Neuronal stem cell (in vitro differentiated cells): ENCODE measurements around the gene UBA52. TPM values are rescaled to one million over a fixed set of nuclear protein-coding genes. Genes with fewer than 3 reads are reported as not detected.
A peak's percentile ranks its signal among the peaks of the same experiment; 100 is the strongest.
"Not testable (repeated sequence)": the region's sequence is repeated elsewhere in the genome, so short reads cannot be mapped to it uniquely, and the experiment has no call there.

ENCODE experiments used
- DNase-seq: peaks from one replicate; pipeline ENCODE4 v3.0.0-alpha.2; 2013; ENCODE audit warnings: low spot score
- H2AFZ ChIP-seq: one replicate; pipeline ENCODE4 v1.6.1; 2013; ENCODE audit warnings: mild to moderate bottlenecking, low read length, inconsistent platforms
- H2AK5ac ChIP-seq: 2 replicates; pipeline ENCODE4 v1.6.1; 2013; ENCODE audit warnings: low read depth, mild to moderate bottlenecking, inconsistent platforms, low read length, moderate library complexity, mixed read lengths
- H2BK120ac ChIP-seq: 2 replicates; pipeline ENCODE4 v1.6.1; 2013; ENCODE audit warnings: low read depth, mild to moderate bottlenecking, inconsistent platforms, low read length, moderate library complexity, mixed read lengths
- H2BK12ac ChIP-seq: one replicate; pipeline ENCODE4 v1.6.1; 2013; ENCODE audit warnings: low read length, inconsistent platforms
- H2BK15ac ChIP-seq: 2 replicates; pipeline ENCODE4 v1.6.1; 2013; ENCODE audit warnings: mild to moderate bottlenecking, low read length, inconsistent platforms, mixed read lengths
- H2BK5ac ChIP-seq: one replicate; pipeline ENCODE4 v1.6.1; 2013; ENCODE audit warnings: inconsistent platforms, mild to moderate bottlenecking, low read length, moderate library complexity
- H3K14ac ChIP-seq: one replicate; pipeline ENCODE4 v1.6.1; 2013; ENCODE audit warnings: low read length, inconsistent platforms
- H3K18ac ChIP-seq: 2 replicates; pipeline ENCODE4 v1.6.1; 2013; ENCODE audit warnings: low read length, inconsistent platforms
- H3K23ac ChIP-seq: 2 replicates; pipeline ENCODE4 v1.6.1; 2013; ENCODE audit warnings: low read depth, mild to moderate bottlenecking, mixed read lengths, low read length, inconsistent platforms; ENCODE audit not compliant: poor library complexity
- H3K27ac ChIP-seq: replicated peaks from 3 replicates; pipeline ENCODE4 v1.5.1; 2013; ENCODE audit warnings: low read length, inconsistent platforms
- H3K27me3 ChIP-seq, 3 experiments: 2 replicates each; pipeline ENCODE4 v1.6.1; 2013; ENCODE audit warnings: low read length in 3 of 3, mild to moderate bottlenecking in 2 of 3, inconsistent platforms in 1 of 3, low read depth in 1 of 3, mixed read lengths in 1 of 3, moderate library complexity in 1 of 3; ENCODE audit not compliant: control insufficient read depth in 3 of 3, insufficient read depth in 3 of 3
- H3K36me3 ChIP-seq, 2 donors: replicated peaks in 1 of 2; 2 replicates each; pipeline ENCODE4 v1.6.1; 2013; ENCODE audit warnings: low read length in 2 of 2; ENCODE audit not compliant: control insufficient read depth in 2 of 2, insufficient read depth in 2 of 2
- H3K4ac ChIP-seq: 2 replicates; pipeline ENCODE4 v1.6.1; 2013; ENCODE audit warnings: inconsistent platforms, mild to moderate bottlenecking, low read length, moderate library complexity
- H3K4me1 ChIP-seq, 2 donors: 1 replicate in 1 of 2; 2 replicates in 1 of 2; pipeline ENCODE4 v1.6.1; 2013; ENCODE audit warnings: low read length in 2 of 2, low read depth in 1 of 2; ENCODE audit not compliant: control insufficient read depth in 2 of 2, insufficient read depth in 1 of 2
- H3K4me2 ChIP-seq: one replicate; pipeline ENCODE4 v1.6.1; 2013; ENCODE audit warnings: mild to moderate bottlenecking, low read length, inconsistent platforms; ENCODE audit not compliant: insufficient read depth, poor library complexity, severe bottlenecking
- H3K4me3 ChIP-seq, 2 donors: 2 replicates each; pipeline ENCODE4 v1.5.1; 2013; ENCODE audit warnings: low read length in 2 of 2, mild to moderate bottlenecking in 2 of 2, inconsistent platforms in 1 of 2, moderate library complexity in 1 of 2
- H3K79me1 ChIP-seq: one replicate; pipeline ENCODE4 v1.6.1; 2013; ENCODE audit warnings: low read depth, mild to moderate bottlenecking, inconsistent platforms, low read length, moderate library complexity
- H3K9ac ChIP-seq: one replicate; pipeline ENCODE4 v1.6.1; 2013; ENCODE audit warnings: mild to moderate bottlenecking, low read depth, low read length, inconsistent platforms; ENCODE audit not compliant: poor library complexity
- H3K9me3 ChIP-seq, 2 donors: replicated peaks in 1 of 2; 2 replicates each; pipeline versions ENCODE3 to v1.6.1; 2013; ENCODE audit warnings: low read length in 2 of 2, mild to moderate bottlenecking in 2 of 2, inconsistent platforms in 1 of 2, low read depth in 1 of 2, mixed read lengths in 1 of 2, moderate library complexity in 1 of 2; ENCODE audit not compliant: control insufficient read depth in 2 of 2, insufficient read depth in 1 of 2
- H4K8ac ChIP-seq: one replicate; pipeline ENCODE4 v1.6.1; 2013; ENCODE audit warnings: low read depth, mild to moderate bottlenecking, inconsistent platforms, low read length, moderate library complexity
- H4K91ac ChIP-seq: one replicate; pipeline ENCODE4 v1.6.1; 2013; ENCODE audit warnings: low read length, low read depth, mild to moderate bottlenecking, inconsistent platforms; ENCODE audit not compliant: poor library complexity
- WGBS, 2 donors: extraction: QIAGEN DNeasy Blood & Tissue Kit; methylation state at CpG; one replicate each; pipeline ENCODE4 v1.1.7; 2013; ENCODE audit warnings: missing lambda C conversion rate in 2 of 2, mixed read lengths in 1 of 2; ENCODE audit not compliant: insufficient read length in 2 of 2, insufficient replicate concordance in 1 of 2; ENCODE audit errors: extremely low coverage in 2 of 2; 5-methylcytosine and 5-hydroxymethylcytosine counted together
- polyA plus RNA-seq, 2 experiments: library from polyadenylated mRNA; stranded (reverse); fragments of 200-250 nt; gene quantifications; one replicate each; pipeline ENCODE4 v1.2.3, GENCODE V29; 2013

Gene UBA52
- 1,321 TPM for polyA plus RNA-seq (2013, experiment 1 of 2)
- polyA plus RNA-seq (2013, experiment 2 of 2) = 1,289 TPM

DNA sequence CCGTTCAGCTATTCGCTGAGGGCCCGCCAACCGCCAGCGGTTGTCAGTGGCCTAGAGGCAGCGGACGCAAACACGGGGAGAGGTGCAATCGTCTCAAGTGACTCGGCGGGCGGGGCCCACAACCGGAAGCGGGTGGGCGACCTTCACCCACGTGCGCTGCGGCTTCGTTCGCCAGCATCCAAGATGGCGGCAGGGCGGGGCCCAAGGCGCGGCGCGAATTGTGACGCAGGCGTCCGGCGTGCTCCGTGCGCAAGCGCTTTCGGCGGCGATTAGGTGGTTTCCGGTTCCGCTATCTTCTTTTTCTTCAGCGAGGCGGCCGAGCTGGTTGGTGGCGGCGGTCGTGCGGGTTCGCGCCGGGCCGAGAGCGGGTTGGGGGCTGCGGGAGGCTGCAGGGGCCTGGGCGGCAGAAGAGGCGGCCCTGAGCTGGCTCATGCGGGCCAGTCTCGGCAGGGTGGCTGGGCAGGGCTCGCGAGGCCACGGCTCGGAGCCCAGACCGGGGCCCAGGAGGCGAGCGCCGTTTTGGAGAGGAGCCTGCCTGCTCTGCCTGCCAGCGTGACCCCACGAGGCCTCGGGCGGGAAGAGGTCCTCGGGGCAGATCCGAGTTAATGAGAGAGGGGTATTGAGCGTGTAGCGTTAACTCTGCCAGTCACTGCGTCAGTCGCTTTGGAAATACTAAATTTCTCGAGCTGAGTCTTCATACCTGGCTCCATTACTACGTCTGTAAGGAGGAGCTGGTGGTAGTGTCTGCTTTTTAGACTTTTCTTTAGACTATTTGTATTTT is at the start of gene UBA52:
Gene UBA52, plus strand, starts transcription at position 294 of the 781 bp plus-strand sequence. CDS start 1,444 bp downstream, outside the sequence.
- no peak within 1 kb of the TSS for H2BK120ac ChIP-seq
- peaks cover 14% of the 10 kb centered on the region for H3K79me1 ChIP-seq
- H3K4me1 ChIP-seq = peaks cover 10 to 13% of the 10 kb centered on the region in 2 donors
- H3K9me3 ChIP-seq = no peaks in the 10 kb centered on the region
- H3K14ac ChIP-seq = peak within 1 kb of the TSS; percentile 97
- peak within 1 kb of the TSS; percentile 99 for H3K23ac ChIP-seq
- no peak within 1 kb of the TSS for H3K4ac ChIP-seq
- peak within 1 kb of the TSS; percentile 98 for H3K9ac ChIP-seq
- peak within 1 kb of the TSS; percentile 84 for H2AFZ ChIP-seq
- H2BK5ac ChIP-seq = peak within 1 kb of the TSS; percentile 66
- no peaks in the 10 kb centered on the region for H3K27me3 ChIP-seq
- no peak within 1 kb of the TSS for H2BK15ac ChIP-seq
- peak; percentile 97 for DNase-seq
- H2BK12ac ChIP-seq = peak within 1 kb of the TSS; percentile 41
- peak within 1 kb of the TSS; percentile 98 for H2AK5ac ChIP-seq
- peak within 1 kb of the TSS; percentile 97 for H3K18ac ChIP-seq
- peak within 1 kb of the TSS; percentile 91 for H3K4me2 ChIP-seq
- peaks cover 54 to 75% of the 10 kb centered on the region in 2 donors for H3K36me3 ChIP-seq
- WGBS, 2 donors = no CpG with 5 or more reads among the region's 75 CpGs
- no peak within 1 kb of the TSS for H4K91ac ChIP-seq
- peak within 1 kb of the TSS; percentile 91 to 100 for H3K4me3 ChIP-seq
- H3K27ac ChIP-seq = peak within 1 kb of the TSS; percentile 71
- peak within 1 kb of the TSS; percentile 65 for H4K8ac ChIP-seq

DNA sequence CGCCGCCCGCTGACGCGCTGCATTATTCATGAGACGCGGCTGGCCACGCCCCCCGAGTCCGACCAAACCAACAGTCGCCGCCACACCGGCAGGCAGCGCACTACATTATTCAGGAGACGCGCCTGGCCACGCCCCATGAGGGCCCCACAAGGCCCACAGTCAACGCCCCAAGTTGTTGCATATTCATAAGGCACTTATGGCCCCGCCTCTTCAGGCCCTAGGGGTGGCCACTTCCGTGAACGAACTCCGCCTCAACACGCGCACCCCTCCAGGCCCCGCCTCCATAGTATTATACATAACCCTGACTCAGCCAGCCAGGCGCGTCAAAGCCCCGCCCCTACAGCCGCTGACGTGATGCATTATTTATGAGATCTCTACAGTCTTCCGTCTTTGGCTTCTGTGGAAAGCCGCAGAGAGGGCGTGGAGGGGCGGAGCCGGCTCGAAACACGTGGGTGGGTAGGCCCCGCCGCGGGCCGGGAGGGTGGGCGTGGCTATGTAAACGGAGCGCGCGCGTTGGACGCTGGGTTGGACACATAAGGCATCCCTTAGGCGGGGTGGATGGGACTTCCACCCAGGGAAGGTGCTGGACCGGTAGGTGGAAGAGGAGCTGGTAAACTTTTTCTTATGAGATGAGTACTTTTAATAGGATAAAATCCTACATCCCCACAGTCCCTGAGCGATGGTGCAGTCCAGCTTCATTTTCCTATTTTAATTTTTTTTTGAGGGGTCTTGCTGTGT is 49.4 kb upstream of the UBA52 start:
- Histone ChIP-seq H4K91ac (no peak overlapping the region), H3K27ac (no peak overlapping the region), H3K9me3 (no peaks in the 10 kb centered on the region), H3K4ac (no peak overlapping the region), H3K4me3 (peak overlapping the region in 1 of 2 donors; percentile 100), H3K4me2 (no peak overlapping the region), H2BK15ac (no peak overlapping the region), H3K27me3 (no peaks in the 10 kb centered on the region), H2AK5ac (no peak overlapping the region), H3K18ac (peak overlapping the region; percentile 65), H3K14ac (no peak overlapping the region), H3K36me3 (peaks cover 0 to 1% of the 10 kb centered on the region in 2 donors), H2BK12ac (no peak overlapping the region), H2BK5ac (no peak overlapping the region), H3K79me1 (peaks cover 6% of the 10 kb centered on the region), H2AFZ (peak overlapping the region; percentile 98), H3K23ac (peak overlapping the region; percentile 29), H3K9ac (no peak overlapping the region), H3K4me1 (peaks cover 6 to 7% of the 10 kb centered on the region in 2 donors), H2BK120ac (no peak overlapping the region), H4K8ac (no peak overlapping the region)
- DNase-seq = peak; percentile 100
- no CpG with 5 or more reads among the region's 51 CpGs for WGBS, 2 donors

DNA sequence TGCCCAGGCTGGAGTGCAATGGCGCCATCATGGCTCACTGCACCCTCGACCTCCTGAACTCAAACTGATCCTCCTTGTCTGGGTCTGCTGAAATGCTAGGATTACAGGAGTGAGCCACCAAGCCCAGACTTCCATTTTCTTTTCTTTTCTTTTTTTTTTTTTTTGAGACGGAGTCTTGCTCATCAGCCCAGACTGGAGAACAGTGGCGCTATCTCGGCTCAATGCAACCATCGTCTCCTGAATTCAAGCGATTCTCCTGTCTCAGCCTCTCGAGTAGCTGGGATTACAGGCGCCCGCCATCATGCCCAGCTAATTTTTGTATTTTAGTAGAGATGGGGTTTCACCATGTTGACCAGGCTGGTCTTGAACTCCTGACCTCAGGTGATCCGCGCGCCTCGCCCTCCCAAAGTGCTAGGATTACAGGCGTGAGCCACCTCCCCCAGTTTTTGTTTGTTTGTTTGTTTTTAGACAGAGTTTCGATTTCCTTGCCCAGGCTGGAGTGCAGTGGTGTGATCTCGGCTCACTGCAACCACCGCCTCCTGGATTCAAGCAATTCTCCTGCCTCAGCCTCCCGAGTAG is 48.7 kb upstream of the UBA52 start:
- H2BK120ac ChIP-seq, H3K23ac ChIP-seq, H3K79me1 ChIP-seq, H3K27ac ChIP-seq, H2BK5ac ChIP-seq, H3K9ac ChIP-seq, H2BK12ac ChIP-seq, H2AK5ac ChIP-seq, H4K8ac ChIP-seq, H3K36me3 ChIP-seq, H2BK15ac ChIP-seq, H3K14ac ChIP-seq, H3K27me3 ChIP-seq, DNase-seq, H3K4me2 ChIP-seq, H3K4ac ChIP-seq, H3K4me1 ChIP-seq, H4K91ac ChIP-seq, H3K9me3 ChIP-seq: not testable (repeated sequence)
- Histone ChIP-seq H3K18ac (peak overlapping the region; percentile 65), H2AFZ (peak overlapping the region; percentile 69), H3K4me3 (peak overlapping the region in 1 of 2 donors; percentile 26)
- WGBS, 2 donors = no CpG with 5 or more reads among the region's 19 CpGs
